HG03520 (cell line): ENCODE data around the gene TSHZ1.
A peak's percentile ranks its signal among the peaks of the same experiment; 100 is the strongest.

Experiments used
- ATAC-seq: cut with Tn5 transposase; IDR thresholded peaks from one replicate; pipeline ENCODE4 v1.9.1; 2021; ENCODE audit warnings: mild to moderate bottlenecking, moderate library complexity; ENCODE audit not compliant: unreplicated experiment

TSHZ1 gene

DNA sequence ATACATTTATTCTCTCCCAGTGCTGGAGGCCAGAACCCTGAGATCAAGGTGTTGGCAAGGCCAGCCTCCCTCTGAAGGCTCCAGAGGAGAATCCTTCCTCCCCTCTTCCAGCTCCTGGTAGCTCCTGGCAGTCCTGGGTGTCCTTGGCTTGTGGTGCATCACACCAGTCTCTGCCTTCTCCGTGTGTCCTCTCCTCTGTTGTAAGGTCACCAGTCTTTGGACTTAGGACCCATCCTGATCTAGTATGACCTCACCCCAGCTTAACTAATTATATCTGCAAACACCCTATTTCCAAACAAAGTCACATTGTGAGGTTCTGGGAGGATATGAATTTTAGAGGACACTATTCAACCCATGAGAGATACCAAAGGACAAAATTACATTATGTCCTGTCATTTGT, 31.1 kb downstream of the TSHZ1 start:
- ATAC-seq = no peak

GRCh38 chr18:75244351-75245313, 34.0 kb downstream of the TSHZ1 start:
- ATAC-seq = no peak

DNA sequence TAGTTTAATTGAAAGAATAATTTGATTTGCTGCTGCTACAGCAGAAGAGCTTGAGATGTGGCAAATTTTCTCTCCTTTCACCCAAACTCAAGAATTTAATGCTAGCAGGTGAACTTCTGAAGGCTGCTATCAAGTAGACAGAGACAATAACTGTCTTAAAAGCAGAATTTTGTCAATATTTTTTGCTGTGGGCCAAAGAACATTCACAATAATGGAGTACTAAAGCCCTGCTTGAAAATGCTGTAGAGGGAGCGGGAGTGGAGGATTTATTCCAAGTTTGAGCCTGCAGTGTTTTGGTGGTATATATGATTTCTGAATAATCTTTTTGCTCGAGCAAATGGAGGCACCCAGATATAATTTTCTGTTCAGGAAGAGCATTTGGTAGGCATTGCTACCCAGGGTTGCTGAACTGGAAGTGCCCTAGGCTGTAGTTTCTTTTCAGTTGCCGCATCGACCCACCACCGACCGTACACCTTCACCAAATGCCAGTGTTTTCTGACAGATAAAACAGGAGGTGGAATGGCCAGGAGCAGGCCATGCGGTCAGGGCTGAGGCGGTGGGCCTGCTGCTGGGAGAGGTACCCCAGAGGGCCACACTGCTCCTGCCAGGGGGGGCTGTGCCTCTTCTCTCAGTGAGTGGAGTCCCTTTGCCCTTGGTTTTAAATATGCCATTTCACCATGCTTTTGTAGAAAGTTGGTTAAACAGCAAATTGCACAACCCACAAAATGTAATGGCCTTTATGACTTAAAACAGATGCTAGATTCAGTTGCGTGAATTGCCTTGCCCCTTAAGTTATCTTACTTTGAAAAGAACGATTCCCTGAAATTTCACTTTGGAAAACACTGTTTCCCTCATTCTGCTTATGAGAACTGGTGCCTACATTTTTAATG, 36.4 kb downstream of the TSHZ1 start:
- ATAC-seq = no peak

GRCh38 chr18:75247611-75248421, 37.2 kb downstream of the TSHZ1 start:
- ATAC-seq = no peak

DNA sequence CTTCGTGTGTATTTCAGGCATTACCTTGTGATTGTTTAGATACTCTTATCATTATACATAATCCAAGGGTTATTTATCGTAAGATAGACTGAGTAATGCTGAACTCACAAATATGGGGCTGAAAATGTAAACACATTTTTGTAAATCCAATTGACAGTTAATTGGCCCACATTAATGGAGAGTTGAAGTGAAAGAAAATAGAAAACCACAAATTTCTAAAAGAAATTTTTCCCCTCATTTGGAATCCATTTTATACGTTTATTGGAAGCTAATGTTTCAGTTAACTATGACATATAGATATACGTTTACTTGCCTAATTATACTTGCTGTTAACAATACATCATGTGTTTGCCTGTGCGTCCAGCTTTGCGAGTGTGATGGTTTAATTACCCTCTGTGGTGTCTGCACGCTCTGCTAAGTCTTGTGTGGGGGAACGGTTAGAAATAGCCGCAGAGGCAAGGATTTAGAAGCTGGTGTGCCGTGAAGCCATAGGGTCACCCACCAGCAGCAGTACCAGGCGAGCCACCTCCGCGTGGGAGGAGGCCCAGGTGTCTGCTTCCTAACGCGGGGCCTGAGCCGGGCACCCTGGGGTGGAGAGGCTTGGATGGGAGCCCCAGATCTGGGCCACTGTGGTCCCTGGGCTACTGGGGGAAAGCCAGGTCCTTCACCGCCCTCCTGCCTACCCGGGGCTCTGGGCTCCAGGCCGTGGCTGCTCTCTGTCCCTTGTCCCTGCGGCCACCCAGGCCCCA, 38.0 kb downstream of the TSHZ1 start:
- ATAC-seq = no peak

- no peak for ATAC-seq
Observed at GRCh38 chr18:75249175-75249518, 38.5 kb downstream of the TSHZ1 start.

DNA sequence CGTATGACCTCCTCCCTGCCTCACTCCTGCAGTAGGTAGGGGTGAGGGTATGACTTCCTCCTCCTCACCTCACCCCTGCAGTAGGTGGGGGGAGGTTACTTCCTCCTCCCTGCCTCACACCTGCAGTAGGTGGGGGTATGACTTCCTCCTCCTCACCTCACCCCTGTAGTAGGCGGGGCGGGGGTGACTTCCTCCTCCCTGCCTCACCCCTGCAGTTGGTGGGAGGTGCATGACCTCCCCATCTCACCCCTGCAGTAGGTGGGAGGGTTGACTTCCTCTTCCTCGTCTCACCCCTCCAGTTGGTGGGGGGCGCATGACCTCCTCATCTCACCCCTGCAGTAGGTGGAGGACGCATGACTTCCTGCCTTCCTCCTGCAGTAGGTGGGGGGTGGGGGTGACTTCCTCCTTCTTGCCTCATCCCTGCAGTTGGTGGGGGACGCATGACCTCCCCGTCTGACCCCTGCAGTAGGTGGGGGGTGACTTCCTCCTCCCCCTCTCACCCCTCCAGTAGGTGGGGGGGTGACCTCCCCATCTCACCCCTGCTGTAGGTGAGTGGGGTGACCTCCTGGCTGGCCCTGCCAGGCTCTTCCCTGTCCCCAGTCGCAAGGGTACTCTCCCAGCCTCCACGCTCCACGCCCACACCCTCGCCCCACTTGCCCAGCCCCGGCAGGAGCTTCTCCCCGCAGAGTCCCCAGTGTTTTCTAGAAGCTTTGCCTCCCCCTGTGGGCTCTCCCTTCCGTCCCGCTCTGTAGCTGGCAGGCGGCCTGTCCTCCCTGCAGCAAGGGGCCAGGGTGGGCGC, 39.3 kb downstream of the TSHZ1 start:
- no peak for ATAC-seq

- ATAC-seq = no peak
Observed at GRCh38 chr18:75250471-75250821, 39.8 kb downstream of the TSHZ1 start.

GRCh38 chr18:75251466-75251865, 40.9 kb downstream of the TSHZ1 start:
- ATAC-seq = no peak

- ATAC-seq = no peak
Observed at GRCh38 chr18:75252136-75252535, 41.5 kb downstream of the TSHZ1 start.

DNA sequence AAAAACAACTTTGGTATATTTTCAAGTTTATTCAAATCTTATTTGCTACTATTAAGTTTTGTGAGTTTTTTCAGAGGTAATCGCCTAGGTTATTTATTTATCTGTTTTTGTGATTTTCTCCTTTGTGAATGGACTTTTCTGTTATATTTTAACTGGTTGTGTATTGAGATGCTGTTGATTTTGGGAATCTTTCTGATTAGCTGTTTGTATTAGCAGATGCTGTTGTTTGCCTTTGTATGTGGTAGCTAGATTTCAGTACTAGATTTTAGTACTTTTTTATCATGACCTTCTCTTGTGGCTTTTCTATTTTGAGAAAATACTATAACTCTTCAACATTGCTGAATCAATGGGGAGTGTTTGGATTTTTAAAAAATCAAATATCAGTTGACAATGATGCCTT, 42.4 kb downstream of the TSHZ1 start:
- no peak for ATAC-seq

DNA sequence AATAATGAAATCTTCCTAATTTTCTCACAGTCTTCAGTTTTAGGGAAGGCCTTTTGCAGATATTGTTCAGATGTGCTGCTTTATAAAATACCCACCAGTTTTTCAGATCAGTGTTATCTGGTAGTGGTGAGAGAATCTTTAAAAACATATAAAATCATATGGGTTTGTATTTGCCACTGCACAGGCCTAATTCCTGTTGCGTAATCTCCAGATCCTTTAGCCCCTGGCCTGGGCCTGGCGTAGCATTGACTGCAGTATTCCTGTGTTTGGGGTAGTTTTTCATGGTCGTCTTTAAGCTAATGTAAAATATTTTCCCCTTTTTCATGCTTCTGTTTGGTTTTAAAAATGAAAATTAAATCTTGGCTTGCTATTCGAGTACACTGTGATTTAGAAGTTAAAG, 43.2 kb downstream of the TSHZ1 start:
- no peak for ATAC-seq

- ATAC-seq = no peak
Observed at GRCh38 chr18:75255094-75255493, 44.5 kb downstream of the TSHZ1 start.

- no peak for ATAC-seq
Observed at GRCh38 chr18:75256376-75256775, 45.8 kb downstream of the TSHZ1 start.

- ATAC-seq = no peak
Observed at GRCh38 chr18:75257605-75258004, 47.0 kb downstream of the TSHZ1 start.

- peak; percentile 90 for ATAC-seq
Observed at GRCh38 chr18:75261430-75262223, 51.0 kb downstream of the TSHZ1 start.

- ATAC-seq = no peak
Observed at GRCh38 chr18:75262511-75262910, 51.9 kb downstream of the TSHZ1 start.

DNA sequence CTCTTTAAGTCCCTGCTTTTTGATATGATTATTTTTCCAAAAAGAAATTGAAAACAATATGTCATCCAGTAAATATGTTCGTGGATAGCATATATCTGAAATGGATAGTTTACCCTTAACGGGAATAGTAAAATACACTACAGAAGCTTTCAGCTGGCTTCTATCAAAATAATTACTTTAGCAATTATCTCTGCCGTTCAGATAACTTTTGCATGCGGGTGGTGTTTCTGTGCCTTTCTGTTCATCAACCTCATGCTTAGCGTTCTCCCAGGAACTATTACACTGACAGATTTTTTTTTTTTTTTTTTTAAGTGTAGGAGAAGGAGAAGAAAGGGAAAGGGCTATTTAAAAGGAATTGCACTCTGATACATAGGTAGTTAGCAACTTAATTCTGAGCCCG, 53.6 kb downstream of the TSHZ1 start:
- no peak for ATAC-seq
